ENCODE results near the gene TP53BP2. TPM values are rescaled to one million over a fixed set of nuclear protein-coding genes. Genes with fewer than 3 reads are reported as not detected.

TP53BP2 gene
- total RNA-seq, 2 experiments from 2014 or later = 21.1 to 21.7 TPM

DNA sequence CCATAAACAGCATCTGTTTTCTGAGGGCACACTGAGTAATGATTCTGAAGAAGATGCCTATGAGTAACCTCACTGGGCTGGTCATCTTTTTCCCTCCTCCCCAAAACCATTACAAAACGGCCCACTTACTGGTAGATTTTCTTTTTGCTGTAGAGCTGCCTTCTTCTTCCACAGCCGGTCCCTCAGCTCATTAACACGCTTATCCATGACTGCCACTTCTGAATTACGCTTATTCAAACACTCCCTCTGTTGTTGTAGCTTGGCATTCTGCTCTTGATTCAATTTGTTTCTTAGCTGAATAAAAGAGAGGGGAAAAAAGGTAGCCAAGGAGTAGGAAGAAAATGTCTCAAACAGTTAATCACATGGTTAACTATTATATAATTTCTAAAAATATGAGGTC is 43.1 kb downstream of the TP53BP2 start:
- no TSS peak for BruUV-seq (replicated peaks)
- no peak overlapping the region for H3K27ac ChIP-seq (ENCODE audit: low read depth, low read length, poor library complexity, severe bottlenecking)
- TF ChIP-seq, protein P1, sequence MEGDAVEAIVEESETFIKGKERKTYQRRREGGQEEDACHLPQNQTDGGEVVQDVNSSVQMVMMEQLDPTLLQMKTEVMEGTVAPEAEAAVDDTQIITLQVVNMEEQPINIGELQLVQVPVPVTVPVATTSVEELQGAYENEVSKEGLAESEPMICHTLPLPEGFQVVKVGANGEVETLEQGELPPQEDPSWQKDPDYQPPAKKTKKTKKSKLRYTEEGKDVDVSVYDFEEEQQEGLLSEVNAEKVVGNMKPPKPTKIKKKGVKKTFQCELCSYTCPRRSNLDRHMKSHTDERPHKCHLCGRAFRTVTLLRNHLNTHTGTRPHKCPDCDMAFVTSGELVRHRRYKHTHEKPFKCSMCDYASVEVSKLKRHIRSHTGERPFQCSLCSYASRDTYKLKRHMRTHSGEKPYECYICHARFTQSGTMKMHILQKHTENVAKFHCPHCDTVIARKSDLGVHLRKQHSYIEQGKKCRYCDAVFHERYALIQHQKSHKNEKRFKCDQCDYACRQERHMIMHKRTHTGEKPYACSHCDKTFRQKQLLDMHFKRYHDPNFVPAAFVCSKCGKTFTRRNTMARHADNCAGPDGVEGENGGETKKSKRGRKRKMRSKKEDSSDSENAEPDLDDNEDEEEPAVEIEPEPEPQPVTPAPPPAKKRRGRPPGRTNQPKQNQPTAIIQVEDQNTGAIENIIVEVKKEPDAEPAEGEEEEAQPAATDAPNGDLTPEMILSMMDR (conservative IDR thresholded peaks at IDR 0.05; ENCODE audit: low read length) = no peak
- TF ChIP-seq EZH2phosphoT487 (IDR thresholded peaks at IDR 0.05; ENCODE audit: borderline replicate concordance, low read depth, low read length) = no peak
- intact Hi-C loops (cut with micrococcal nuclease; ENCODE audit: unreplicated experiment) = no loop called here
- no peak overlapping the region for H3K4me3 ChIP-seq (ENCODE audit: low read depth, low read length, poor library complexity, severe bottlenecking)
- POLR2A ChIA-PET = no interaction called here
- H3K9me3 ChIP-seq (ENCODE audit: low read length) = no peaks in the 10 kb centered on the region
- peaks cover 64% of the 10 kb centered on the region for H3K36me3 ChIP-seq (ENCODE audit: insufficient read depth, low read length)
- no peak for DNase-seq (ENCODE audit: low spot score)
- no peaks in the 10 kb centered on the region for H3K4me1 ChIP-seq (ENCODE audit: insufficient read depth, low read length, poor library complexity, severe bottlenecking)
- H3K79me2 ChIP-seq (ENCODE audit: insufficient read depth, low read depth, low read length) = no peaks in the 10 kb centered on the region
- H4K20me1 ChIP-seq (ENCODE audit: insufficient read depth, low read length) = no peaks in the 10 kb centered on the region
- no peaks in the 10 kb centered on the region for H3K9me2 ChIP-seq (ENCODE audit: insufficient read depth, low read length)
- H3K4me2 ChIP-seq (ENCODE audit: low read length) = no peak overlapping the region
- CTCF ChIA-PET (ENCODE audit: unreplicated experiment) = no interaction called here
- H2AFZ ChIP-seq (ENCODE audit: low read length) = no peak overlapping the region

GRCh38 chr1:223802032-223802431 is 43.7 kb downstream of the TP53BP2 start:
- no peaks in the 10 kb centered on the region for H3K79me2 ChIP-seq (ENCODE audit: insufficient read depth, low read depth, low read length)
- H3K4me1 ChIP-seq (ENCODE audit: insufficient read depth, low read length, poor library complexity, severe bottlenecking) = no peaks in the 10 kb centered on the region
- no peaks in the 10 kb centered on the region for H3K9me3 ChIP-seq (ENCODE audit: low read length)
- no peaks in the 10 kb centered on the region for H4K20me1 ChIP-seq (ENCODE audit: insufficient read depth, low read length)
- TF ChIP-seq, protein P1 (conservative IDR thresholded peaks at IDR 0.05; ENCODE audit: low read length) = no peak
- TF ChIP-seq EZH2phosphoT487 (IDR thresholded peaks at IDR 0.05; ENCODE audit: borderline replicate concordance, low read depth, low read length) = no peak
- peaks cover 63% of the 10 kb centered on the region for H3K36me3 ChIP-seq (ENCODE audit: insufficient read depth, low read length)
- H3K27ac ChIP-seq (ENCODE audit: low read depth, low read length, poor library complexity, severe bottlenecking) = no peak overlapping the region
- CTCF ChIA-PET (ENCODE audit: unreplicated experiment) = no interaction called here
- no peak overlapping the region for H3K4me2 ChIP-seq (ENCODE audit: low read length)
- no peaks in the 10 kb centered on the region for H3K9me2 ChIP-seq (ENCODE audit: insufficient read depth, low read length)
- H3K4me3 ChIP-seq (ENCODE audit: low read depth, low read length, poor library complexity, severe bottlenecking) = no peak overlapping the region
- no TSS peak for BruUV-seq (replicated peaks)
- H2AFZ ChIP-seq (ENCODE audit: low read length) = no peak overlapping the region
- DNase-seq (ENCODE audit: low spot score) = no peak
- POLR2A ChIA-PET = no interaction called here
- intact Hi-C loops (cut with micrococcal nuclease; ENCODE audit: unreplicated experiment) = no loop called here

- CTCF ChIA-PET (ENCODE audit: unreplicated experiment) = interaction anchor here (0.6 kb wide), 1 partner anchor 948 kb away, joined by 3 read pairs; no protein-coding TSS in a partner anchor
- POLR2A ChIA-PET = interaction anchor here (0.6 kb wide), 1 partner anchor 993 kb away, joined by 3 read pairs; no protein-coding TSS in a partner anchor
These were observed 49.5 kb downstream of the TP53BP2 start for GRCh38 chr1:223796210-223796609.

More at GRCh38 chr1:223796210-223796609, 49.5 kb downstream of the TP53BP2 start:
- no peak for TF ChIP-seq EZH2phosphoT487 (IDR thresholded peaks at IDR 0.05; ENCODE audit: borderline replicate concordance, low read depth, low read length)
- TF ChIP-seq, protein P1 (conservative IDR thresholded peaks at IDR 0.05; ENCODE audit: low read length) = no peak
- Histone ChIP-seq H3K36me3 (ENCODE audit: insufficient read depth, low read length) (peaks cover 51% of the 10 kb centered on the region), H3K9me3 (ENCODE audit: low read length) (no peaks in the 10 kb centered on the region), H3K4me2 (ENCODE audit: low read length) (no peak overlapping the region), H3K27ac (ENCODE audit: low read depth, low read length, poor library complexity, severe bottlenecking) (no peak overlapping the region), H3K4me3 (ENCODE audit: low read depth, low read length, poor library complexity, severe bottlenecking) (no peak overlapping the region), H4K20me1 (ENCODE audit: insufficient read depth, low read length) (no peaks in the 10 kb centered on the region), H3K79me2 (ENCODE audit: insufficient read depth, low read depth, low read length) (no peaks in the 10 kb centered on the region), H3K9me2 (ENCODE audit: insufficient read depth, low read length) (no peaks in the 10 kb centered on the region), H3K4me1 (ENCODE audit: insufficient read depth, low read length, poor library complexity, severe bottlenecking) (no peaks in the 10 kb centered on the region), H2AFZ (ENCODE audit: low read length) (no peak overlapping the region)
- DNase-seq (ENCODE audit: low spot score) = no peak
- no TSS peak for BruUV-seq (replicated peaks)
- intact Hi-C loops (cut with micrococcal nuclease; ENCODE audit: unreplicated experiment) = no loop called here

All from OCI-LY7 (cell line).